ENCODE results near the gene PPM1D.

DNA sequence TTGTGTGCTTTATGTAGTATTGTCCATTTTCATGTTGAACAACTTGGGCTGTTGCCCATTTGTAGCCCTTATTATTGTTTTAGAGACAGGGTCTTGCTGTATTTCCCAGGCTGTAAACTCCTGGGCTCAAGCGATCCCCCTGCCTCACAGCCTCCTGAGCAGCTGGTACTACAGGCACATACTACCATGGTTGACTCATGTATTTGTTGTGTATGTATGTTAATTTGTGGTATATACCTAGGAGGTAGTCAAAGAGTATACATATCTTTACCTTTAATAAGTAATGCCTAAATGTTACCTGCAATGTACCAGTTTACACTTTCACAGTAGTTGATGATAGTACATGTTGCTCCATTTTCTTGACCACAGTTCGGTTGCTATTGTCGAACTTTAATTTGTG lies 18.1 kb downstream of the PPM1D start:
- TF ChIP-seq EP300 (IDR thresholded peaks at IDR 0.05) (no peak), POLR2A (IDR thresholded peaks at IDR 0.05) (no peak), CTCF (IDR thresholded peaks at IDR 0.05) (no peak)

Data from sigmoid colon (tissue), 4 donors.